ENCODE results near the gene ZNF621.
"Not testable (repeated sequence)": the region's sequence is repeated elsewhere in the genome, so short reads cannot be mapped to it uniquely, and the experiment has no call there.

ZNF621 gene

GRCh38 chr3:40546816-40547215 is 22.1 kb downstream of the ZNF621 start:
- DNase-seq = no peak

- DNase-seq = no peak
Observed at GRCh38 chr3:40550167-40550566, 25.4 kb downstream of the ZNF621 start.

GRCh38 chr3:40557575-40558161 is 32.9 kb downstream of the ZNF621 start:
- DNase-seq = no peak

GRCh38 chr3:40562482-40562881 is 37.7 kb downstream of the ZNF621 start:
- not testable (repeated sequence) for DNase-seq

- not testable (repeated sequence) for DNase-seq
Observed at GRCh38 chr3:40565629-40566028, 40.9 kb downstream of the ZNF621 start.

- no peak for DNase-seq
Observed at GRCh38 chr3:40566694-40567093, 41.9 kb downstream of the ZNF621 start.

GRCh38 chr3:40572588-40572987 is 47.8 kb downstream of the ZNF621 start:
- no peak for DNase-seq

- DNase-seq = no peak
Observed at GRCh38 chr3:40574050-40574449, 49.3 kb downstream of the ZNF621 start.

- no peak for DNase-seq
Observed at GRCh38 chr3:40574661-40575060, 49.9 kb downstream of the ZNF621 start.

GRCh38 chr3:40576396-40576795 is 51.6 kb downstream of the ZNF621 start:
- DNase-seq = no peak

- DNase-seq = peak; percentile 14 to 47 (median 30)
Observed at GRCh38 chr3:40580494-40581091, 55.8 kb downstream of the ZNF621 start.

- no peak for DNase-seq
Observed at GRCh38 chr3:40581166-40581565, 56.4 kb downstream of the ZNF621 start.

GRCh38 chr3:40582401-40583027 is 57.8 kb downstream of the ZNF621 start:
- DNase-seq = no peak

- no peak for DNase-seq
Observed at GRCh38 chr3:40583691-40584090, 58.9 kb downstream of the ZNF621 start.

GRCh38 chr3:40584625-40585189 is 59.9 kb downstream of the ZNF621 start:
- peak; percentile 37 to 56 (median 54) for DNase-seq

GRCh38 chr3:40585381-40586016 is 60.7 kb downstream of the ZNF621 start:
- no peak for DNase-seq

GRCh38 chr3:40586901-40587300 is 62.1 kb downstream of the ZNF621 start:
- DNase-seq = no peak

GRCh38 chr3:40588406-40588805 is 63.6 kb downstream of the ZNF621 start:
- no peak for DNase-seq
